ENCODE data around the gene EBP.

The EBP gene

DNA sequence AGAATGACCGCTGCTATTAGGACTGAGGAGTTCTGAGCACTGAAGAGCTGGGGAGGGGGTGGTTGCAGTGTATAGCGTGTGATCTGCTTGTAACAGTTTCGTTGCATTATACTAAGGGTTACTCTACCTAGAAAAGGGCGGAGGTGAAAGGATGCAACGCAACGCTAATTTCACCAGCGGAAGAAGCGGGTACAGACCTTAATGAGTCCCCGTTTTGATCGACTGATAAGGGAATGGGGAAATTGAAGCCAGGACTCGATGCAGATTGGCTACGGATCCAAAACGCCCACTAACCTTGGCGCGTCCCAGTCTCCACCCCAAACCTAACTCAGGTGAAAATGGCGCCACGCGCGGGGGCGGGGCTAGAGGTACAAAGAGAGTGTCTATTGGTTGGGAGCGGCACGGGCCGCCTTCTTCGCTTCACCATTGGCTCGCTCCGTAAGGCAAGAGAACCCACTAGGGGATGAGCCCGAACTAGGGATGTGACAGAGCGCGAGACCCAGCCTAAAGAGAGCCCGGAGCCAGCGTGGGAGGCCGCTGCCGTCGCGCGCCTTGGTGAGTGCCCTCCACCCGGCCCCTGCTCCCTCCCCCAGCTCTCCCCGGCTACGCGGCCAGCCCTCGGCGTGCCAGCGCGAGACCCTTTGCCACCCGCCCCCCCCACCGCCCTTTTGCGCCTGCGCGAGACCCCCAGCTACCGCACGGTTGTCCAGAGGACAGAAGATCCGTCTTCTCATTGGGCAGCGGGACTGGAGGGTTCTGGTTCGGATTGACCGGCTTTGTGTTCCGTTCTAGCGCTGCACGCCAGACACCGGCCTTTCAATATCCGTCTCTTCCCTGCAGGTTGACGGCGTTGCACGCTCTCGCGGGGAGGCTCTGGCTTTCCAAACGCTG lies at the start of gene EBP:
TSS of gene EBP (plus strand) at position 456 of the 891 bp plus-strand sequence. CDS start 1,964 bp downstream, outside the sequence.
- DNase-seq (ENCODE audit: low read depth, low spot score): peak; percentile 92

DNA sequence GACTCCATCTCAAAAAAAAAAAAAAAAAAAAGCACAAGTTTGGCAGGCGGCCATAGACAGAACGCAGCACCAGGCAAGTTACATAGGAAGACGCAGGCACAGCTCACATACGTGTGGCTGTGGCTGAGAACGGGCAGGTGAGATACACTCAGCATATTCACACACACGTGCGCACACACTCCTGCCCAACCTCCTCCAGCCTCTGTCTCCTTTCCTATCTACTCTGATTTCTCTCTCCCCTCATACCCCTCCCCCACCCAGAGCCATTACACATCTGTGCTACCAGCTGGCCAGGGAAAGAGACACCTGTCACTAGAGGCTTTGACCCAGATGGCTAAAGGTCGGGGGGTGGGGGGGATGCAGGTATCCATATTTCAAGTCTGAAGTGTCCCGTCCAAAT lies 49.4 kb upstream of the EBP start:
- DNase-seq (ENCODE audit: low read depth, low spot score): no peak

DNA sequence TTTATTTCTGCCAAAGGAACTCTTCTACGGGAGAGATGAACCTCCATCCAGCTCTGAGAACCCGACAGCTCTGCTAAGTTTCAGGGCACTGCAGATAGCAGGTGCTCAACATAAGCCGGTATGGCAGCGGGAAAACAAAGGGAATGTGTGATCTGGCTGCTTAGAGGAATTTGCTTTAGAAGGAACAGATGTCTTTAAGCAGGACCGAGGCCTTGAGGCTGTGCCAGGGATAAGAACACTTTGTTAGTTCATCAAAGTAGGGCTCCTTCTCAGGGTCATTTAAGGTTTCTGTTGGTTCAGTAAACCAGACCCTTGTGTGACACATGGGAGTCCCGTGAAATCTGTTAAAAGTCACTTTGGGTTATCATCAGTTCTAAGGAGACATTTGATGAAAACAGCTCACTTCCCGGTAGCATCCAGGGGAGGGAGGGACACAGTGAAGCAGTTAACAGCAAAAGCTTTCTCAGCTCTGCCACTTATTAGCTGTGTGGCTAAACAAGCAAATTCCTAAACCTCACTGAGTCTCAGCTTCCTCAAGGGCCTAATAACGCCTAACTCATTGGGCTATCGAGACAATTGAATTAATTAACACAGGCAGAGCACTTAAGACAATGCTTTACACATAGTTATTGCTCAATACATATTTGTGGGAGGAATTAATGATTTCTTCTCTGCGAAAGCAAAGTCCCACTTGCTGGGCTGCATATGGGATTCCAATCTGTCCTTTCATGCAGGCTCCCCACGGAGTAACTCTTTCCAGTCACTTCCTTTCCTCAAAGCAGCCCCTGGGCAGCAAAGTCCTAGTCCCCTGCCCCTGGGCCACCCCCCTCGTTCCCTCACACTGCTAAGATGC lies 48.5 kb upstream of the EBP start:
- no peak for DNase-seq (ENCODE audit: low read depth, low spot score)

DNA sequence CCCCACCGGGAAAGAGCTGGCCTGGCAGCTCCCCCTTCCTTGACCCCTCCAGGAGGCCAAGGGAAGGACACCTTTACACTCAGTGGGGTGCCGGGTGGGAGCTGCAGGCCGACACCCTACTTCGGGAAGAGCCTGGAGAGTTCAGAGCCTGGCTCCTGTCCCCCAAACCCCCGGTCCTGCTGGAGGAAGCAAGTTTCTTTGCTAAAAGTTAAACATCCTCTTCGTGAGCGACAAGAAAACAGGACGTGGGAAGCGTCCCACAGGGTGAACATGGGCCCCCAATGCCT lies 48.0 kb upstream of the EBP start:
- DNase-seq (ENCODE audit: low read depth, low spot score): no peak

DNA sequence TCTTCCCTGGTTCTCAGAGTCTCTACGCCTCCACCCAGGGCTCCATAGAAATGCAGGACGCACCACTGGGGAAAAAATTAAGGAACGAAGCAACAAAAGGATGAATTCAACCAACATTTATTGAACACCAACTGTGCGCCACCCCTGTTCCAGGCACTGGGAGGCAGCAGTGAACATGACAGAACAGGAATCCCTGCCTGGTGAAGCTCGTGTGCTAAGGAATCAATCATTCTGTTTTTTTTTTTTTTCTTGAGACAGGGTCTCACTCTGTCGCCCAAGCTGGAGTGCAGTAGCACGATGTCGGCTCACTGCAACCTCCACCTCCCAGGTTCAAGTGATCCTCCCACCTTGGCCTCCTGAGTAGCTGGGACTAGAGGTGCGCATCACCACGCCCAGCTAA lies 47.5 kb upstream of the EBP start:
- no peak for DNase-seq (ENCODE audit: low read depth, low spot score)

DNA sequence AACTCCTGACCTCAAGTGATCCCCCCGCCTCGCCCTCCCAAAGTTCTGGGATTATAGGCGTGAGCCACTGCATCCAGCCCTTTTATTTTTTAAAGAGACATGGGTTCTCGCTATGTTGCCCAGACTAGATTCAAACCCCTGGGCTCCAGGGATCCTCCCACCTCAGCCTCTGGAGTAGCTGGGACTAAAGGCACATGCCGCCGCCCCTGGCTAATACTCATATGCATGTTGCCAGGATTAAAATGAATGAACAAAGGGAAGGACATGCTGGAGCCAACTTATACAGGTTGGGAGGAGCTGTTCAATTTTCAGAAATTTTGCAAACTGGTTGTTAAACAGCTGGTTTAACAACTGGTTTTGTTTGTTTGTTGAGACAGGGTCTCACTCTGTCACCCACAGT lies 47.0 kb upstream of the EBP start:
- DNase-seq (ENCODE audit: low read depth, low spot score): no peak

DNA sequence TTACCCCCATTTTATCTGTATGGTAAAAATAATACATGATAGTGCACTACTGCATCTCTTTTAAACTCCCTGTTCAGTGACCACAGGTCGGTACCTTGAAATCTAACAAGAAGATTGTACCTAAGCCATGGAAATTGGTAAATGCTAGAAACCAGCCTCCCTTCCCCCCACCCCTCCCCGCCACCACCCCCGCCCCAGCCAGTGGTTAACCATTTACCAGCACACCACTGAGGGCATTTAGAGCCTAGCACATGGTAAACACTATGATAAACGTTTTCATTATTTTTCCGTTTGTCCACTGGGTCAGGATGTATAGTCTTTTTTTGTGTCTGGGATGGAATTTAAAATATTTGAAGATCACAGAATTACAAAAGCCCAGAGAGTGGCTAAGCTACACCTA lies 46.3 kb upstream of the EBP start:
- DNase-seq (ENCODE audit: low read depth, low spot score): no peak

DNA sequence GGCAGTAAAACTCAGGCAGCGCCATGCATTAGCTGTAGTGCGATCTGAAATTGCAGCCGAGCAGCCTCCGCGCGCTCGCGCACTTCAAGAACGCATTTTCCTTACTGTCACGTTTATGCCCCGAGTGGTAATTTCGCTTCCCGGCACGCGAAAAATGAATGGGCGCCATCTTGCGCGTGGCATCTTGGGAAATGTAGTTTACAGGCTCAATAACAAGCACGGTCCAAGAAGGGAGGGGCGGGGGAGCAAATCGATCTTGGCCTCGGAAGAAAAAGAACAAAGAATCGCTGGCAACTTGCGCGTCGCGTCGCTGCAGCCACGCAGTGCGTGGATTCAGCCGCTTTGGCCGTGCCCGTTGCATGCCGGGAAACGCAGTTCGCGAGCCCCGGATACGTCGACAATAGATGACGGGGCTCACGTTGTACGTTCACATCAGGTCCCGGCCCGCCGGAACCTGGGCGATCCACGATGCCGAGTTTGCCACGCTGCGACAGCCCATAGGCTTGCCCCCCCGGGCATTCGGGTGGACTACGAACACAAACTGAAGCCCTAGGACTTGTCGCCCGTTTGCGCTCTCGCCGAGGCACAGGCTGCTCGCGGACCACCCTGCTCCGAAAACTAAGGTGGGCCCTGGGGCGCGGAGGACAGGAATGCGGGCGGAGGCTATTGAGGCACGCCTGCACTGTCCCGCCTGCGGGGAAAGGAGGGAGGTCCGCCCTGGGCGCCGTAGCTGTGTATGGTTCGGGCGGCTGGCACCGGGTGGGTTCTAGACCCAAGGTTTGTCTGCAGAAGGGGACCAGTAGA lies 45.6 kb upstream of the EBP start, which contains the start of gene FTSJ1:
TSS of gene FTSJ1 (plus strand) at position 426 of the 804 bp plus-strand sequence. CDS start 1,849 bp downstream, outside the sequence.
- peak; percentile 95 for DNase-seq (ENCODE audit: low read depth, low spot score)

DNA sequence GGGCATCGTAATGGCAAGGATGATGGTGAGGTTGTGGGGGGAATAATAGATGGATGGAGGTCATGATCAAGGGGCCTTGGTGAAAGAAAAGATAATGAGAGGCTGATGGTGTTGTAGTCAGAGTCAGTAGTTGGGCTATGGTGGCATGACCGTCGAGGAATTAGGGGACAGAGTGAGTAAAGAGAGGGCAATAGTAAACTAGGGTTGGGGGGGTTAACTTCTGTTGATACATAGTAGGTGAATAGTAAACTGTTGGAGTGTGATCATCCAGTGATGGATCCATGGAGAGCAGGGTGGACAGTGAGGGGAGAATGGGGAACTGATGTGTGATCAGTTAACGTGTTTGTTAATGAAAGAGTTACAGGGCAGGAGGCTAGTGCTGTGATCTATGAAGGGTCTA lies 44.7 kb upstream of the EBP start:
- no peak for DNase-seq (ENCODE audit: low read depth, low spot score)

DNA sequence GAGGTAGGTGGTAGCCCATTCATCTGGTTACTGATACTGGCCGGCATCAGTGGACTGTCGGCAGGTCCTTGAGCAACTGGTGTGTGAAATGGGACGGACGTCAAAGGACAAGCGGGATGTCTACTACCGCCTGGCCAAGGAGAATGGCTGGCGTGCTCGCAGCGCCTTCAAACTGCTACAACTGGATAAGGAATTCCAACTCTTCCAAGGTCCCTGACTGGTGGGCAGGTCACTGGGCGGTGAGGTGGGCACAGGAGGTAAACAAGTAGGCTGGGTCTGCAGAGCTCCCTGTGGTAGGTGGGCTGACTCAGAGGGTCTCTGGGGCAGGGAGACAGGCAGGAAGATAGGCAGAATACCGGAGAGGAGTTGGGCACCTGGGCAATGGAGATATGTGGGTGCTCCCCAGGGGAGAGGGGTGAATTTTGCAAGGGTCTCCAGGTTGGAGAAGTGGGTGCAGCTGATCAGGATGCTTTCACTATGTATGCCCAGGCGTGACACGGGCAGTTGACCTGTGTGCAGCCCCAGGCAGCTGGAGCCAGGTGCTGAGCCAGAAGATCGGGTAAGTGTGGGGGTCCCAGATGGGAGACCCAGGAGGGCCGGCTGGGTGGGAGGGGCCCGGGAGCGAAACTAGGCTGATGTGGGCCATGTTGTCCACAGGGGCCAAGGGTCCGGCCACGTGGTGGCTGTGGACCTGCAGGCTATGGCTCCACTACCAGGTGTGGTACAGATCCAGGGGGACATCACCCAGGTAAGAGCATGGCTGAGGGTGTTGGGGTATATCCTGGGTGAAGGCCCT lies 43.5 kb upstream of the EBP start:
- DNase-seq (ENCODE audit: low read depth, low spot score): no peak

DNA sequence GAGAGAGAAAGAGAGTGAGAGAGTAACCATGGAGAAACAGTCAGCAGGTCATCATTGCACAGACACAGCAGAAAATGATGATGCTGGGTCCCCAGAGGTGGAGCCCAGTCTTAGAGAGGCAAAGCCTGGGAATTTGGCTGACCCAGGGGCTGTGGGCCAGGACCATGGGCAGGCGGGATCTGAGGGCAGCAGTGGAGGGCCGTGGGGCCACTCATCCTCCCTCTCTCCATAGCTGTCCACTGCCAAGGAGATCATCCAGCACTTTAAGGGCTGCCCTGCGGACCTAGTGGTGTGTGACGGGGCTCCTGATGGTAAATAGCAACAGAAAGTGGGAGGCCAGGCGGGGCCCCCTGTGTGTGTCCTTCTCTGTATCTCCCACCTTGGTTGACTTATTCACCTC lies 42.8 kb upstream of the EBP start:
- DNase-seq (ENCODE audit: low read depth, low spot score): no peak

DNA sequence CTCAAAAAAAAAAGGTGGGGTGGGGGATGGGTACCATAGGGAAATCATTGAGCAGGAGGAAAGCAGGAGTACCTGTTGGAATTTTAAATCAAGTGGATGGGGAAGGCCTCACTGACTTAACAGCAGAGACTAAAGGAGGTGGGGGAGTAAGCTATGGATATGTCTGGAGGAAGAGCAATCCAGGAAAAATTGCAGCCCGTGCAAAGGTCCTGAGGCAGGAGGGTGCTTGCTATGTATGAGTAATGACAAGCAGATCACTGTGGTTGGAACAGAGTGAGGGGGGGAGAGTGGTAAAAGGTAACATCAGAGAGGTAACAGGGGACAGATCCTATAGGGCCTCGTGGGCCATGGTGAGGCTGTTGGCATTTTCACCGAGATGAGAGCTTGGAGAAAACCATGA lies 41.5 kb upstream of the EBP start:
- no peak for DNase-seq (ENCODE audit: low read depth, low spot score)

DNA sequence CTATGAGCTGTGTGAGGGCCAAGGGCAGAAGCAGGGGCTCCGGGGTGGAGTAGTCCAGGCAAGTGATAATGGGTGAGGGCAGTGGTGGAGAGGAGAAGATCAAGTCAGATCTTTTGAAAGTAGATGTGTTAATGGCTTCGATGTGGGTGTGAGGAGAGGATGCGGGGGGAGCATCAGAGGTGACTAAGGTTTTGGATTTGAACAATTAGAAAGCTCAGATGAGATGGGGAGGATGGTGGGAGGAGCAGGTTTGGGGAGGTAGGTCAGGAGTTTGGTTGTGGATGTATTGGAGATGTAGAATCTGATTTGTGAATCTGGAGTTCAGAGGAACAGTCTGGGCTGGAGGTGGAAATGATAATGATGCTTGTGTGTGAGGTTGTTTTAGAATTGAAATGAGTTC lies 41.0 kb upstream of the EBP start:
- DNase-seq (ENCODE audit: low read depth, low spot score): no peak

DNA sequence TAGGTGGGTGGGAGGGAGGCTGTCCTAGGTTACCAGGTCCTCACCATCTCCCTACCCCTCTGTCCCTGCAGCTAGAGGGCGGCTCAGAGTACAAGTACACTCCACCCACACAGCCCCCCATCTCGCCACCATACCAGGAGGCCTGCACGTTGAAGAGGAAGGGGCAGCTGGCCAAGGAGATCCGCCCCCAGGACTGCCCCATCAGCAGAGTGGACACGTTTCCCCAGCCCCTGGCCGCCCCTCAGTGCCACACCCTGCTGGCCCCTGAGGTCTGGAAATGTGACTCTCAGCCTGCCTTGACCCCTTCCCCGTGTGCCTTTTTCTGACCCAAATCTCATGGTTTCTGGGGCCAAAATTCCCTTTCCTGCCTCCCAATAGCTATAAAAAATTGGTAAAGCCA lies 39.1 kb upstream of the EBP start:
- DNase-seq (ENCODE audit: low read depth, low spot score): no peak

DNA sequence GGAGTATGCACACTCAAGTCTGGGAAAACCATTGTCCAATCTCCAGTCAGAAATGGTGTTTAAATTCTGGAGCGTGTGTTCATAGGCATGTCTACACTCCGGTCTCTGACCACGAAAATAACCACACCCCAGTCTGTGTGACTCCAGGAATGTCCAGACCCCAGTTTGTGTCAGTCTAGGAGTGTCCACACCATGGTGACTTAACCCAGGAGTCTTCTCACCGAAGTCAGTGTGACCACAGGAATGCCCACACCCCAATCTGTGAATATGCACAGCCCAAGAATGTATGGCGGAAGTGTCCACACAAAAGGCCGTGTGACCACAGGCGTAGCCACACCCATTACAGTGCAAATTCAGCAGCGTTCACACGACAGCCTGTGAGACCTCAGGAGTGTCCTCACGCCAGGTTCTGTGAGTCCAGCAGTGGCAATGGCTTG lies 34.2 kb upstream of the EBP start:
- peak; percentile 96 for DNase-seq (ENCODE audit: low read depth, low spot score)

DNA sequence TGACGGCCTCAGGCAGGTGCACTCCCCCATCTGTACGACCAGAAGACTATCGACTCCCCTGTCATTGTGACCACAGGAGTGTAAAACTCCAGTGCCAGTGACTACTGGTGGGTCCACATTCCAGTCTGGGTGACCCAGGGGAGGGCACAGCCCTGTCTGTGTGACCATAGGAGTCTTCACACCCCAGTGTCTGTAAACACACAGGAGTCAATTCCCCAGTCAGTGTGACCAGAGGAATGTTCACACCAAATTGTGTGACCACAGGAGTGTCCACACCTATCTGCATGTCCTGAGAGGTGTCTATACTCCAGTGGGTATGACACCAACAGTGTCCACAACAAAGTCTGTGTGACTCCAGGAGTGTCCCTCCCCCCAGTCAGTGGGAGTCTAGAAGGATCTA lies 33.6 kb upstream of the EBP start:
- DNase-seq (ENCODE audit: low read depth, low spot score): no peak

DNA sequence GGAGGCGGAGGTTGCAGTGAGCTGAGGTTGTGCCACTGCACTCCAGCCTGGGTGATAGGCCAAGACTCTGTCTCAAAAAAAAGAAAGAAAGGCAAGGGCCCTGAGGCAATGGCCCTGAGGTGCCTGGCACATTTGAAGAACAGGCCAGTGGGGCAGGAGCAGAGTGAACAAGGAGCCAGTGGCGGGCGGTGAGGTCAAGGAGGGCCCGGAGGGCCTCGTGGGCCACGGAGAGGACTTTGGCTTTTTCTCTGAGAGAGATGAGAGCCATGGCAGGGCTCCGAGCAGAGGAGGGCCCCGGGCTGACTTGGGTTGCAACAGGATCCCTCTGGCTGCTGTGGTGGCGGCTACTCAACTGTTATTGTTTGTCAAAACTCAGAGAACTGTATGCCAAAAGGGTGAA lies 32.3 kb upstream of the EBP start:
- DNase-seq (ENCODE audit: low read depth, low spot score): no peak

DNA sequence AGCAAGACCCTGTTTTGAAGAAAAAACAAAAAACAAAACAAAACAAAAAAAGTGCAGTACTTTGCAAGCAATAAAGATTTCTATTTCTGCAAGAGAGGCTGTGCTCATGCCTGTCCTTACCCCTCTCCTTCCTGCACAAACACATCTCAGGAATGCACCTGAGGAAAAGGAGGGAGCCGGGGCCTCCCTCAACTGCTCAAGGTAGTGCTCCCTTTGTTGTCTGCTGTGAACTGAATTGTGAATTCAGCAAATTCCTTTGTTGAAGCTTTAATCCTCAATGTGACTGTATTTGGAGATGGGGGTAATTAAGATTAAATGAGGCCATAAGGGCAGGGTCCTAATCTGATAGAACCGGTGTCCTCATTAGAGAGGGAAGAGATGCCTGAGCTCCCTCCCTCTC lies 31.7 kb upstream of the EBP start:
- DNase-seq (ENCODE audit: low read depth, low spot score): no peak

DNA sequence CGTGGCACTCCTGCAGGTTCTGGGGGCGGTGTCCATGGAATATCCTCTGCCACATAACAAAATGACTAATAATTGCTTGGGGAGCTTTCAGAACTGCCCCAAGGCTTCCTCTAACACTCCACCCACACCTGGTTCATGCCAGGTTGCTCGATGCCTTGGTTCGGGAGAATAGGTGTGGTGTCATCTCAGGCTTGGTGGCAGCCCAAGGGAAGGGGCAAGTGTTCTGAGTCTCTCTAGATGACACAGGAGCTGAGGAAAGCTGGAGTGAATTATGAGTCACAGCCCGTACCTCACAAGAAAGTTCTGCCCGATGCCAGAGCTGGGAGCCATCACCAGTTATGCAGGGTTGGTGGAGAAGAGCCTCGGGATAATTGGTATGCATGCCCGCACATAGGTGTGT lies 30.9 kb upstream of the EBP start:
- DNase-seq (ENCODE audit: low read depth, low spot score): no peak

DNA sequence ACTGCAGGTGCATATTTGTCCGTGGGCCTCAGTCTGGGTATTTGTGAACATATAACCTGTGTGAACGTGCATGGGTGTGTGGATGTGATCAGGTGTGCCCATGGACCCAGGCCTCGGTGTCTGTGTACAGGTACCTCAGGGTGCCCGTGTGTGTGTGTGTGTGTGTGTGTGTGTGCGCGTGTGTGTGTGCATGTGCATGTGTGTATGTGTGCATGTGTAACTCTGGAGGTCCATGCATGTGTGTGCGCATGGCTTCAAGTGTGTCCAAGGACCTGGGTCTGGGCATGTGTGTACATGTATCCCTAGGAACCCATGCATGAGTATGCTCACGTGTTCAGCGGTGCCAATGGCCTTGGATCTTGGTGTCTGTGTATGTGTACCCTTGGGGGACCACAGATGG lies 29.8 kb upstream of the EBP start:
- DNase-seq (ENCODE audit: low read depth, low spot score): no peak

DNA sequence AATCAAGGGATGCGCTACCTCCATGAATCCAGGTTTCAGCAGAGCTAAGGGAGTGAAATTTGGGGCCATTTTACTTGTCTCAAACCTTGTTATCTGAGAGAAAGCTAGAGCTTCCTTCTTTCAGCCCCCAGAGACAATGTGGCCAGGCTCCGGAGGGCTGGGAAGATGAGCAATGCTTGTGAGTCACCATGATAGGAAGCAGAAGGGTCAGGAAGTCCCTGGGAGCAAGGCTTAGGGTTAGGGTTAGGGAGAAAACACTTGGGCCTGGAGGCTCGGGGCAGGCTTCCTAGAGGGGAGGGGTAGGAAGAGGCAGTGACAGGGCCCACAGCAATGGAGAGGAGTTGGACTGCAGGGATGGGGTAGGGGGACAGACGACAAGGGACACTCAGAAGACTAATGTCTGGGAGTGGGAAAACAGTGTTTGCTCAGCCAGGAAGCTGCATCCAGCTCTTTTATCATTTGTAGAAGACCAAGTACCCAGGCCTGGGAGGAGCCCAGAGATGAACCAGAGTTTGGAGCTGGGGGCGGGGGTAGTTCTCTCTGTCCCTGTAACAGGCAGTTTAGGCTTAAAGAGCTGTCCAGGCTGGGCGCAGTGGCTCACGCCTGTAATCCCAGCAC lies 29.2 kb upstream of the EBP start:
- DNase-seq (ENCODE audit: low read depth, low spot score): no peak

Measured in astrocyte of the hippocampus (primary cell).